D341Med (cell line): ENCODE measurements around the gene EPHA3.

Source experiments
- DNase-seq: peaks from one replicate; pipeline ENCODE4 v3.0.0; 2012; ENCODE audit warnings: low spot score

EPHA3 gene

GRCh38 chr3:89449086-89449485 lies 341.7 kb downstream of the EPHA3 start:
- DNase-seq = no peak

- DNase-seq = no peak
Measured at GRCh38 chr3:89452066-89452465, 344.6 kb downstream of the EPHA3 start.

- no peak for DNase-seq
Measured at GRCh38 chr3:89455240-89455639, 347.8 kb downstream of the EPHA3 start.

GRCh38 chr3:89467898-89468363 lies 360.5 kb downstream of the EPHA3 start:
- no peak for DNase-seq

GRCh38 chr3:89472101-89472500 lies 364.7 kb downstream of the EPHA3 start:
- DNase-seq = no peak

- DNase-seq = no peak
Measured at GRCh38 chr3:89474333-89475130, 367.1 kb downstream of the EPHA3 start.

GRCh38 chr3:89488800-89489580 lies 381.6 kb downstream of the EPHA3 start:
- no peak for DNase-seq

- no peak for DNase-seq
Measured at GRCh38 chr3:89490129-89490528, 382.7 kb downstream of the EPHA3 start.

GRCh38 chr3:89494734-89495133 lies 387.3 kb downstream of the EPHA3 start:
- no peak for DNase-seq

GRCh38 chr3:89503891-89504391 lies 396.5 kb downstream of the EPHA3 start:
- no peak for DNase-seq

- no peak for DNase-seq
Measured at GRCh38 chr3:89504432-89504831, 397.0 kb downstream of the EPHA3 start.

- no peak for DNase-seq
Measured at GRCh38 chr3:89506462-89507103, 399.2 kb downstream of the EPHA3 start.

GRCh38 chr3:89521328-89521727 lies 413.9 kb downstream of the EPHA3 start:
- no peak for DNase-seq

GRCh38 chr3:89522155-89522554 lies 414.7 kb downstream of the EPHA3 start:
- no peak for DNase-seq

GRCh38 chr3:89525609-89526008 lies 418.2 kb downstream of the EPHA3 start:
- DNase-seq = no peak

- no peak for DNase-seq
Measured at GRCh38 chr3:89527736-89528305, 420.4 kb downstream of the EPHA3 start.
